Left renal cortex interstitium (tissue), 4 donors: ENCODE data around the gene TBX15. TPM values are rescaled to one million over a fixed set of nuclear protein-coding genes. Genes with fewer than 3 reads are reported as not detected.

Experiments
- DNase-seq, 4 donors: peaks; one replicate each; pipeline ENCODE4 v3.0.0-alpha.2; 2013; ENCODE audit warnings: low read depth in 4 of 4, low spot score in 2 of 4, missing footprints in 1 of 4
- polyA plus RNA-seq, 4 donors: library from polyadenylated mRNA; unstranded; fragments of 120-200 nt; gene quantifications; one replicate each; pipeline ENCODE4 v1.2.1, GENCODE V29; 2013; ENCODE audit not compliant: insufficient read length in 4 of 4

Gene TBX15
- polyA plus RNA-seq, 4 donors, result 0.26 to 0.34 (median 0.30) TPM

DNA sequence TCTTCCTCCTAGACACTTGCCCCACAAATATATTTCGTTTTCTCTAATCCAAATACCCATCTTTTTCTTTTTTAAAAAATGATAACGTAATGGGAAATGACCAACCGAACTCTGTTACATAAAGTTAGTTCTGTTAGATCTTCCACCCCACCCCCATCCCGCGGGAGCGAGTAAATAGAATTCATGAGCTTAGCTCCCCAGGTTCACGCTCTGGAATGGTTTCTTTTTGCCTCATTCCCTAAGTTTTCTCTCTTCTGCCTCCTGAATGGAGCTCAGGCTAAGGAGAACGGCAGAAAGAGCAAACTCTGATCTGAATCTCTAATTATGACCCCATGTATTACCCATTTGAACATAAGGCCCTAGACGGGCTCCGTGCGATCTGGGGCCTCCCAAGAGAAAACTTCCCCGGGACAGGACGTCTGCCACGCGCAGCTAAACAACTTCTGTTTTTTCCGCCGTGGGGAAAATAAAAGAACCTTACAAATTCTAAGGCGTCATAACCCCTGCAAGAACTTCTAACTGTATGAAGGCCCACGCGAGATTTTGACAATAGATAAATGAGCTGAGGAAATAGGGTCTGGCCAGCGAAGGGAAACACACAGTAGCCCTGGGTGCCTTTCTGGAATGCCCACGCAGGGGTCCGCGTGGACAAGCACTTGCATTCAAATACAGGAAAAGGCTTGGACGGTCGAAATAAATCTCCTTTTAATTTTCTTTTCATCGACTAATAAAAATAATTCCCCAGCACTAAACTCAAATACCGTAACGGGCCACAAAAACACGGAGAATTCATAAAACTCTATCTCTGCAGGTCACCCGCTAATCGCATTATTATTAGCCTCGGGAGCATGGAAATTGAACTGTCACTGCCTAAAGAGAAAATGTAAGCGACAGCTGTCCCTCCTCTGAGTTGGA lies 2.2 kb downstream of the TBX15 start:
- DNase-seq, result no peak

DNA sequence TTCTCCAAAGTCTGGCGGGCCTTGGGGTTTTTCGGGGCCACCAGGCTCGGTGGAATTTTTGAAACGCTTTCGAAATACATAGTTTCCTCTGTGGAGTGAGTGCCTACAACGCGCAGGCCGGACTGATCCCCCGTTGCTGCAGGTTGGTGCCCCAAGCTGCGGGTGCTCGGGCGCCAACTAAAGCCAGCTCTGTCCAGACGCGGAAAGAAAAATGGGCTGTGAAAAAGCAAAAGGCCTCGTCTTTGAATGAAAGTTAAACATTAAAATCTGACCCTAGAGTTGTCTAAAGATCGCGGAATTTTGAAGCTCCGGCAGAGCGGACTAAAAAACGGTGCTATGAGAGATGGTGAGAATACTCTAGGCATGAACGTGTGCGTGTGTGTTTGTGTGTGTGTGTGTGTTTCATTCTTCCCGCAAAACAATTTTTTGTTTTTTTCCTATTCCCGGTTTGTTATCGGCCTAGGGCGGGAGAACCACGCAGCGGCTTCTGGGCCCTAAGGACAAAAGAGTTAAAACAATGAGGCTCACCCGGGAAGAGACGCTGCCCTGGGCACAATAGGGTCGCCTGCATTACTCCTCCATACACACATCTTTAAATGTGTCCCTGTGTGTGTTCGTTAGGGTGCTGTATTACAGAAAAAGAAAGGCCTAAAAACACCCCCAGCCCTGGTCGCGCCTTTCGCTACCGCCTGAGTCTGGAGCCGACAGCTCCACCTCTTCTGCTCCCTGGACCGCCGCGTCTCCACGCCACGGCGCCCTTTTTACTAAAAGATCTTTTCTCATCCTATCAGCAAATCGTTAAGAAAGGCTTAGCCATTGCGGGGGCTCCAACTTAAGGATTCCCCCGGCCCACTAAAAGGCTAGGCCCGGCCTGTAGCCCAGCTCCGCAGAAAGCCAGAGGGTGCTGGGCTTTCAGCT lies 3.2 kb downstream of the TBX15 start:
- no peak for DNase-seq

DNA sequence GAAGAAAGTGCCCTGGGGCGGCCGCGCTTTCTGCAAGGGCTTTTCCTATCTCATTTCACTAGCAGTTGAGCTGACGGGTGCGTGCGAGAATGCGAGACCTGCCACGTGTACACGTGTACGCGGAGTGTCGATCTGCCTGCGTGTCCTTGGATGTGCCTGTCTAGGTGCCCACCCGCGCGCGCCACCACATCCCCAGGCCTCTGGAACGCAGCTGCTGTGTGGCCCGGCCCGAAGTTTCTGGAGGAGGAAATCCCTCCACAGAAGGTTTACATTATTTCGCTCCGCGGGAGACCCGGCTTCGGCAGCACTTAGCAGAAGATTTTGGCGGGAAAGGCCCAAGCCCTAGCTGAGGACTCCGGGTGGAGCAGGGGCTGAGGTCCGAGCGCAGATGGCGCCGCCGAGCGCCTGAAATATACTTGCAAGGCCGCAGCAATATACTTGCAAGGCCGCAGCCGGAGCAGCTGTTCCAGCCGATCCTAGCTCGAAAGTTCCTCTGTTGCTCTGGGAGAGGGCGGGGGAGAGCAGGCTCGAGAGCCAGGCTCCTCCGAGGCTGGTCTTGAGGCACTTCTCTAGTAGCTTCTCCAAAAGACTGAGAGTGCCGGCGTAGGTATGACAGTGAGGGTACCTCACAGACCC lies 3.9 kb downstream of the TBX15 start:
- no peak for DNase-seq

DNA sequence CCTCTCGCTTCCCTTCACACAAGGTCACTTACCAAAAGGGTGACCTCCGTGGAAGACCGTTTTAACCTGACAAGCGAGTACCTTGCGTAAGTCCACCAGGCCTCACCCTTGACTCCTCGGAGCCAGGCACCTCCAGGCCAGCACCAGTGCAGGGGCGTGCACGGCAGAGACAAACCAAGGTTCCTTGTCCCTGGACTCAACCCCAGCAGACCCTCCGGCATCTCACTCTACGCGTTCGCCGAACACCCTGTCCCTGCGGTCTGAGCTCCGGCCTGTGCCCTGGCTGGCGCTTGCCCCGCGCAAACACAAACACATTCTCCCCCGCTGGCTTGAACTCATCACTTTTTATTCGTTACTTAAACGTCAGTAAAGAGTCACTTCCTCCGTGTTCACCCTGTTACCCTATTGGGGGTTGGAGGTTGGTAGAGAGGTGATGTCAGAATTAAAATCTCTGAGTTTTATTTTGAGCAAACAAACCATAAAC lies 4.5 kb downstream of the TBX15 start:
- no peak for DNase-seq

DNA sequence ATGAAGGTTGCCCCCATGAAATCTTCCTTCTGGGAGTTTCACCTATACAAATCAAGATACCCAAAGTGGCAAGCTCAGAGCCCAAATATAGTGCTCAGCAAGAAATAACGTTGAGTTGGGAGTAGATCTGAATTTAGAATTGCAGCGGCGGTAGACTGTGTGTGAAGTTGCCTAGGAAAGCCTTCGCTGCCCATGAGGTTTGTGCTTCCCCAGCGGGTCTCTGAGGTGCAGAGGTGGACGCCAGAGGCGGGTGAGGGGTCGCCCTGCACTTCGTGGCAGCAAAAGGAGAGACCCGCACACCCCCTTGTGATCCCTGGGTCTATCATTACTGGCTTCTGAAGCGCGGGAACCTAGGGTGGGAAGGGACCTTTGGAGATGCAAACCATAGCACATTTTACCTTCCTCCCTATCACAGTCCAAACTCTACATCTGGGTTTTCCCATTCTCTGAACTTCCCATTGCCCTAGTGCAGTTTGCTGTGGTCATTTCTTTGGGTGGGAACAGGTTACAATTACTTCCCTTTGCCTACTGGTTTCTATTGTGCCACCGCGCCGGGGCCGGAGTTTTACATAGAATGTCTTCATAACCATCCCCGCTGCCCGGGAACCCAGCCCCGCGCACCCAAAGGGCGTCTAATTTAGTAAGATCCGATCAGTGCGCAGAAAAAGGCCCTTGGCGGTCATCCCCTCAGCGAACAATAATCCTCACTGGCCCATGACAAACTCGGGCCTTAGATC lies 5.2 kb downstream of the TBX15 start:
- no peak for DNase-seq

DNA sequence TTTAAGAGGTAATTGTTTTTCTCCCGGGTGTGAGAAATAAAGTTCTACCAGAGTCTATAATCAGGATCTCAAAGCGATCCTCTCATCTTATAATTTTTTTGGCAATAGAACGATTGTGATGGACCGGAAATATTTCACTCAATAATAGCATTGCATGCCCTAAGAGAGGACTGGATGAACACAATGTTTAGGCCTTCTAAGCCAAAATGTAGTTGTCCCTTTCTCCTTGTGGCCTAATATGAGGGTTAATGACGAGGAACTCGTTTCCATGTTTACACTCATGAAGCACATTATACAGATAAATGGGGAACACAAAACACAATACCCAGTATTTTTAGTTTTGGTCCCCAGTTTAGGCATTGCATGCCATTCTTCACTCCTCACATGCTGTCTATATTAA lies 5.9 kb downstream of the TBX15 start:
- no peak for DNase-seq

DNA sequence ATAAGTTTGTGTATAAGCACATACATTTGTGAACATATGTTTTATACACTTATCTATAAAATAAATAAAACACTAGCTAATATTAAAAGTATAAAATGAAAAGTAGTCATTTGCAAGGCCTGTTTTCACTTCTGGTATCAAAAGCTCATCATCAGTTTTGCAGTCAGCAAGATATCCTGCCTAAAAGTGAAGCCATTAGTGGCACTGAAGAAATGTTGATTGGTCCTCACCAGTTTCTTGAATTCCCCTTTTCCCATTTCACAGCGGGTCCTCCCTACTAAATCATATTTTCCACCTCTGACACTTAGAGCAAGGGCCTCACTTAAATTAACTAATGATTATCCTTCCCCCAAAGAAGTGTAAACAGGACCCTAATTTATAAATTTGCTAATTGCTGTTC lies 6.7 kb downstream of the TBX15 start:
- no peak for DNase-seq

DNA sequence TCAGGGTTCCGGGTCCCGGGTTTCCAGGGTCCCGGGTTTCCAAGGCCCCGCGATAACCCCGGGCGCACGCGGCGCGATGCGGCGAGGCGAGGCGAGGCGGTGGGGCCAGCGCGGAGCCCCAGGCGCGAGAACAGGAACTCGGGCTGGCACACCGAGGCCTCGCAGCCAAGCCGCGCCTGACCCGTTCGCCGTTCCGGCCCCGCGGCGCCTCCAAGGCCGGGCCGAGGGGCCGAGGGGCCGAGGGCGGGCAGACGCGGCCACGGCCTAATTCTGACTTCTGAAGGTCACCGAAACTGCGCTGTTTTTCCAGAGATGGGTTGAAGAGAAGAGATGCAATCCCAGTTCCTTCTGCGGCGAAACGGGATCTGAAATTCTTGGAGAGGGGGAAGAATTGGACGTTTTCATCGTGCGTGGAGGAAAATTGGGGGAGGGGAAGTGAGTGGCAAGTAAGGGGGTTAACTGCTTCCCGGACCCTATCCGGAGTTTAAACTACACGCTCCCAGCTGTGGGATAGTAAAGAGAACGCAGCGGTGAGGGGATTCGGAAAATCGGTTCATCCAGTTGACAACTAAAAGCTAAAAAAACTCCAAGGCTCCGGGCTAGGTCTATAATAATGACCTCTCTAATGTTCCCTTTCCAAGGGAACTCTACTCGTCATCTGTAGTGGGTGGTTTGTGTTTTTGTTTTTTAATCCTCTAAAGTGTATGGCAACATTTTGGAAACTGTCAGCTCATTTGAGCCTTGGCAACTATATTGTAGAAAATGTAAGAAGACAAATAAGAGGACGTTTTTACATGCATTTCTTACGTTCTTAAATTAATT lies 8.2 kb downstream of the TBX15 start:
- DNase-seq, result no peak

DNA sequence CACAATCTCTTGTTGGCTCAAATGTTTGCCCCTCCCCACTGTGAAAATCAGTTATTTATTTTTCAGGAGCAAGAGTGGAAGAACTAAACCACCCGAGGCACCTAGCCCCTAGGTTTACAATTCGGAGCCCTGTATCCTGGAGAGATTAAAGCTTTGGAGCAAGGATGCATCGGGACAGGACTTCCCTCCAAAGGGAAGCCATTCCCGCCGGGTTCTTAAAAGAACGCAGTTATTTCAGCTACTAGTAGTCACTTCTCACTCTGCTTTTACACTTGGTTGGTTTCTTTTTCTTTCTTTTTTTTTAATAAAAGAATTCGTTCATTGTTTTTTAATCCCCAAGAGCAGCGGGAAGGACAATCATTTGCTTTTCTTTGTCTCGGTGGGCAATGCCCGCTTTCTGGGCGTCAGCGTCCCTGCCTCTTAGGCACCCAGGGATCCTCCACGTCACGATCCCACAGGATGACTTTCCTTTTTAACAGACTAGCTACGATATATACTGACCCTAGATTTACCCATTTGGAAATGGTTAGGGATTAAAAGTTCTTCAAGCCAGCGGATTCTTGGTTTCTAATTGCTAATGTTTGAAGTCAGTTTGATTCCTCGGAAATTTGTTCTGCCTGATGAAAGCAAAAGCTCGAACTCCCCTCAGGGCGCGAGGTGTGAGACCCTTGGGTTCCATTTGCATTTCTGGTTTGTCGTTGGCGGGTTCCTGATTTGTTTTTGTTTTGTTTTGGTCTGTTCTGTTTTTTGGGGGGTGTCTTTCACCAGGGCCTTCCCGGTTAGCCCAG lies 9.0 kb downstream of the TBX15 start:
- DNase-seq, result no peak

DNA sequence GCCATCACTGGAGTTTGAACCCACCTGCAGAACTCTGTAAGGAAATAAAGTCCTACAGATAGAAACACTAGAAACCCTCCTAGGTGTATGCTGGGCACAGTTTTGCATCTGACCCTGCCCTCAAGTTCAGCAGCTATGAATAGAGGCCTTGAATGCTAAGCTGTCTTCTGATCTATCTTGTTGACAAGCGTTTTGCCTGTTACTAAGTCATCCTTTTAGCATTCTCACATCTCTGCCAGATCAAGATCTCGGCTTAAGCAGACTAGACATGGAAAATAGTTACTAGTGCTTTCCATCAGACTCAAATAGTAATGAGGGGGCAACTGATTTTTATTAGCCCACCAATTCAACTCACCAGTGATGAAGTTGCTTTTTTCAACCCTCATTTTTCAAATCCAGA lies 10.5 kb downstream of the TBX15 start:
- no peak for DNase-seq

DNA sequence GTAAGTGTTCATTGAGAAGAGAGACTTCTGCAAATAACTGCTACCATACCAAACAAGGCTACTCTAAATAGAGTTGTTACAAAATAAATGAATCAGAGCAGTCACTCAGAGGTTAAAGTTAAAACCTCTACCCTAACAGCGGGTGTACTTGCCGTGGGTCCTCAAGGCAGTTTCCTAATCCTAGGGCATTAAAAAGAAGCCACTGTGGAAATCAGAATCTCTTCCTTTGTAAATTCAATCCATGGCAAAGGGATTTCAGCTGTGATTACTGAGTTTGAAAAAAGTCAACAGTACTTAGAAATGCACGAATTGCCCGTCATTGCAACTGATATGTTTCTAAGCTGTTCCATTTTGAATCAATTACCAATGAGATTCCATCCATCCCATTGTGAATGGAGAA lies 13.5 kb downstream of the TBX15 start:
- no peak for DNase-seq

DNA sequence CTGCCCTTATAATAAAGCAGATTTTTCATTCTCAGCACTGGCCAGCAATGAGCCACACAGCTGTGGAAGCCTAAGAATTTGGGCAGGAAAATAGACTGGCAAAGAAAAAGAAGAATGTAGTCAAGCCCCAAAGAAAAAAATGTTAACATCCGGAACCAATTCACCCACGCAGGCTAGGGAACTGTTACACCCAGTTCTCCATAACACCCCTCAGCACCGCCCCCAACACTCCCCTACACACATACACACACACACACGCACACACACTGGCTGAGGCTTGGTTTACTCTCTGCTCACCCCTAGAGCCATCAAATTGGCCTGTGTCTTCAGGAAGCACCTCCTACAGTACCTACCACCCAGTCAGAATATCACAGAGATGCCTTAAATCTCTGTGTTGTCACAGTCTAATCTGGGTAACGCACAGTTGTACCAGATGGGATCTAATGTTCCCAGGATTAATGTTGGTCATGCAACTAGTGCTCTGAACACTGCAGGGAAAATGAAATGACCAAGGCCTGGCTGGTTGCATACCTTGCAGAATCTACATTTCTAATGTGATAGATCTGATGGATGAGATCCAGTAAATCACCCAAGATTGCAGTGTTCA lies 14.5 kb downstream of the TBX15 start:
- DNase-seq, result no peak

DNA sequence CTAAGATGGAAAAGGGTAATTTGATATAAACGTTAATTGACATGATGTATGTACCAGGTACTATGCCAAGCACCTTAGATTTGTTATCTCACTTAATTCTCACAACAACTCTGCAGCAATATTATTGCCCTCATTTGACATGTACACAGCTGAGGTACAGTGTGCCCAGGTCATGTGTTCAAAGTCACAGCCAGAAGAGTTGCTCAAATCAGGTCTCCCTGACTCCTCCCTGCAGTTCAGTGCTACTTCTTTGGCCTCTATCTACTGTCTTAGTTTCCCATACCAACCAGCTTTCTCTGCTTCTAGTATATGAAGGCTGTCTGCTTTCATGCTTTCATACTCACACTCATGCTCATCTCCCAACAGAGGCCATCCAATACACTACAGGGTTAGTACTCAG lies 15.1 kb downstream of the TBX15 start:
- DNase-seq, result no peak

DNA sequence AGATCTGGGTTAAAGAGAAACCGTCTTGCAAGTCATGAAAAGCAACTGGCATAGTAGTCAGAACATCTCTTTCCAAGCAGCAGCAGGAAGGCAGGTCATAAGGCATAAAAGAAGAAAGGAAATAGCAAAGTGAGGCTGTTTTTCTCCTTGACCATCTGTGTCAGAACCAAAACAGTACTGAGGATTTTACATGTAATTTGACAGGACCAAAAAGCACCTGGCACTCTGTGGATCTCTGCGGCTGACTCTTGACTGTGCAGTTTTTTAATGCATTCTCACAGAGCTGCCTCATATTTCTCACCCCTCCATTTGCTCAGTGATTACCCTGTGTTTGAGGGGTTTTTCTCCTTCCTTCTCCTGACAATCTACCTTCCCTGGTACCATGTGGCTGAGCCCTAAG lies 17.7 kb downstream of the TBX15 start:
- DNase-seq, result no peak

DNA sequence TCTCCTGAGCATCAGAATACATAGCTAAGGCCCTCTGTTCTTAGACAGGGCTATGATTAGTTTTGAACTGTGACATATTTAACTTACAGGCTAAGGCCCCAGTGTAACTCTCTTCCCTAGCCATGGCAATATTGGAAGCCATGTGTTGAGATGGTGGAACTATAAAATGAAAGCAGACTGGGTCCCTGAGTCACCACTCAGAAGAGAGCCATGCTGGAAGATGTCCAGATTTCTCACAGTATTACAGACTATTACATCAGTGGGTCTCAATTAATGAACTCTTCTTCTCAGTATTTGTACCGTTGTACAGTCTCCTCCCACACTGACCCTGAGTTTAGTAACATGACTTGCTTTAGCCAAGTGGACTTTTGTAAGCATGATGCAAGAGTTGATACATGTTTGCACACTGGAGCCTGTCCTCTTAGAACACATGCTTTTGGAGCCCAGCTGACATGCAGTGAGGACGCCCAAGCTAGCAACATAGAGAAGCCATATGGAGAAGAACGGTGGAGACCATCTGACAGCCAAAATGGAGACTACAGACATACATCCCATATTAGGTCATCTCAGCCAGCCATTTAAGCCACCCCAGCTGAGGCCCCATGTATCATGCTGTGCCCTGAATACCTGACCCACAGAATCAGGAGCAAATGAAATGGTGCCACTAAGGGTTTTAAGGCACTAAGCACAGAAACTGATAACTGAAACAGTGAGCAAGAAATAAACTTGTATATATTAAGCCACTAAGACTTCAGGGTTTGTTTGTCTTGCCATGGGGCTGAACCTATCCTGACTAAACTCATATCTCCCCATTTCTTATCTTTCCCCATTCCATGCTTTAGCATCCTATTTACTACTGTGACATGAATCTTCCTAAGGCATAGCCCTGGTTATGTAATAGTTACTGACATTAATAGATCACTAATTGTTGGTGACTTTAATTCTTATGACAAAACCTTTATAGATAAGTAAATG lies 24.4 kb downstream of the TBX15 start:
- DNase-seq, result no peak

DNA sequence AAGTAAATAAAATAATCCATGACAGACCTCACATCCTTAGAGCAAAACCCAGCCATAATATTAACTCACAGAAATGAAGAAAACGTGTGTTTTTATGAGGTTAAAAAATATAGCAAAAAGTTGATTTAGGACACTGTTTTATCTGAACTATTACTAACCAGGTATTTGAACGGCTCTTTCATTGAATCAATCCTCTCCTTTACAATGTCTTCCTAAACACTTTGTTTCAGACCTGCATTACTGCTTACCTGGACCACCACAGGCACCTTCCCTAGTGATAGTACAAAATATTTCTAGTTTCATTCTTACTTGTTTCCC lies 25.0 kb downstream of the TBX15 start:
- DNase-seq, result no peak

DNA sequence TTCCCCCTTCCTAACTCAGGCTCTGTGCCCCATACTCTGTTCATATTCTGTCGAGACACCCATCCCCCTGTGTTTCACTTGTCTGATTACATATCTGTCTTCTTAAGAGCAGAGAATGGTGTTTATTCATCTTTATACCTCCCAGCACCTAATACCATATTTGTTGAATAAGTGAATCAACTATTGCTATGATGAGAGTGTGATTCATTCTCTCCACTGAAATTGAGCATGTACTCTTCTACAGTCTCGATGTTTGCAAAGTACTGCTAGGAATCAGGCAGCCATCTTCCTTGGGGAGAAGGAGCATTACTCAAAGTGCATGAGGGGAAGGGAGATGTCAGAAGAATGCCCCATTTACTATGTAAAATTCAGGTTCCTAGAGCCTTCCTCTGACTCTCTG lies 27.0 kb downstream of the TBX15 start:
- no peak for DNase-seq
